GM23248 (cell line): ENCODE measurements around the gene PAQR5.

Source experiments
- EZH2 ChIP-seq: fragments of 200-600 bp; sonication (generic); IDR thresholded peaks from 2 replicates; pipeline ENCODE4 v1.6.1; 2018; ENCODE audit warnings: antibody characterized with exemption, mild to moderate bottlenecking; ENCODE audit not compliant: insufficient read depth, poor library complexity, severe bottlenecking
- EZH2phosphoT487 ChIP-seq: fragments of 200-600 bp; sonication (generic); IDR thresholded peaks from 2 replicates; pipeline ENCODE4 v1.6.1; 2018; ENCODE audit warnings: antibody characterized with exemption, moderate library complexity, mild to moderate bottlenecking, low read depth; ENCODE audit not compliant: insufficient read depth

- TF ChIP-seq EZH2phosphoT487 (no peak), EZH2 (no peak)
Measured at GRCh38 chr15:69279636-69280035, 19.1 kb upstream of the PAQR5 start.
